Measurements from ENCODE around the gene LRRC46.
A peak's percentile ranks its signal among the peaks of the same experiment; 100 is the strongest.

The LRRC46 gene

GRCh38 chr17:47810200-47810821, 21.2 kb upstream of the LRRC46 start:
- DNase-seq, result peak; percentile 58

- no peak for DNase-seq
These were observed 20.4 kb upstream of the LRRC46 start for GRCh38 chr17:47810901-47811635.

DNA sequence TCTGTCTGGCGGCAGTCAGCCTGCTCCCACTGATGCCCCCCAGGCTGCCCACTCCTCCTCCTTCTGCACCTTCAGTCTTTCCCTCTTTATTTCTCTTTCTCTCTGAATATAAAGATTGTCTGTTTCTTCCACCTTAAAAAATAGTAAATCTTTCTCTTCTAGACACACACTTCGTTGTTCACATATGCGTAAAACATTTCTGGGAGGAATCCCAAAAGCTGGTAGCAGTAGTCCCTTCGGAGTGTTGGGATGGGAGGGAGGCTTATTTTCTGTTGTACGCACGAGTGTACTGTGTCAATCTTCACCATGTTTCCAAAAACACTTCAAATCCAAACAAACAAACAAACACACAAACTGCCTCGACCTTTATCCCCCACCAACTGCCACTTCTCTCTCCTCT, 19.8 kb upstream of the LRRC46 start:
- DNase-seq, result no peak

- DNase-seq, result no peak
These were observed 19.1 kb upstream of the LRRC46 start for GRCh38 chr17:47812146-47812920.

DNA sequence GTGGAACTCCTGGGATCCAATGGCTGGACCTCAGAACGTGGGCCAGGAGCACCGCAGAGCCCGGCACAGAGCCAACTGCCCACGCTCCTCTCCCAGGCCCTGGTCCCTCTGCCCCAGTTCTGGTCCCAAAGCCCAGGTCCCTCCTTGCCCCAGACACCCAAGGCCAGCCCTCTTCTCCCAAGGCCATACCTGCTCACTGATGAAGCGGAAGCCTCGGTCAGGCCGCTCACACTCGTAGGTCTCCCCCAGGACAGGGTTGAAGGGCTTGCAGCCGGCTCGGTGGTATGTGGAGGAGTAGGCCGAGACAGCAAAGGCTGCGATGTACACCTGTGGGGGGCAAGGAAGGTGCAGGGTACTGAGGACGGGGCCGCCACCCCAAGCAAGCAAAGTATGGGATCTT, 18.4 kb upstream of the LRRC46 start:
- no peak for DNase-seq

DNA sequence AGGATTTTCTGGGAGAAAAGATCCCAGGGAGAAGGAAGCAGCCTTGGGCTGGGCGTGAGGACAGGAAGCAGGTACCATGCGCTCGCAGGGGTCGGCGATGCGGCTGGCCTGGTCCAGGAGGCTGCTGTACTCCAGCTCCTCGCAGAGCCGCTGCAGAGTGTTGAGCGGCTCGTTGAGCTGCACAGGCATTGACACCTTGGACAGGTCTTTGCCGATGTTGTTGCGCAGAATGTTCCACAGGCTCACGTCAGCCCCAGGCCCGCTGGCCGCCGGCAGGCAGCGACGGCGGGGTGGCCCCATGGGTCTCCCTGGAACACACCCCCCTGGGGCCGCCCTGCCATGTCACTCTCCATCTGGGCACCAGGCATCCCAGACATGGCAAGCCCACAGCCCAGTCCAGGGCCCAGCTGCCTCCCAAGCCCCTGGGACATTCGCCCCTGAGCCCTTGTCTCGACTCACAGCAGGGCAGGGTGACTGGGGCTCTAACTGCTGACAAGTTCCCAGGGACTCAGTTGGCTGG, 17.9 kb upstream of the LRRC46 start:
- DNase-seq, result no peak

DNA sequence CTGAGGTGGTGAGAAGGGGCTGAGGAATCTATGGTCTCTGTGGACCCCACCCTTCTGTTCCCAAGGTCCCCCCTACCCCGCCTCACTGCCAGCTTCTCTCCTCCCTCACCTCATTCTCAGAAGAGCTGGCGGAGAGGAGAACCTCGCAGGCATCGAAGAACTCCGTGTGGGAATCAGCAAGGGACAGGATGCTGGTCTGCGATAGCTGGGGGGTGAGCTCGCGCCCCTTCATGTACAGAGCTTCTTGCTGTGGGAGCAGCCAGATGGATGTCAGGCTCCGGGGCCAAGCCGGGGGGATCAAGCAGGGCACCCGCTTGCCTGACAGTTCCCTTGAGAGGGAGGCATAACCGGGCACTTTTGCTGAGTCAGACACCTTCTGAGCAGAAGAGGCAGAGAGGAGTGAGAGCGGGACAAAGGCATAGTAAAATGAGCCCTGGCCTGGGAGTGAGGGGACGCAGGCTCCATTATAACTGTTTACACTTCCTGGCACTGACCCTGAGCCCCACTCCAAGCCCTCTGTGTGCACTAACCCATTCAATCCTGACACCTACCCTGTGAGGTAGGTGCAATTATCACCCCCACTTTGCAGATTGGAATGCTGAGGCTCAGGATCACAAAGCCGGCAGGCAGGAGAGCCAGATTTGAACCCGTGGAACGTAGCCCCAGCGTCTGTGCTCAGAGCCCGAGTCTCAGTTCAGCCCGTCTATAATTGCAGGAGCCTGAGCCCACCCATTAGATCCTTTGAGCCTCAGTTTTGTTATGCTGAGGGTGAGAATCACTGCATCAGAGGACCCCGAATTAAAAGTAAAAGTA, 16.2 kb upstream of the LRRC46 start:
- DNase-seq, result no peak

GRCh38 chr17:47816111-47816735, 15.2 kb upstream of the LRRC46 start:
- DNase-seq, result no peak

DNA sequence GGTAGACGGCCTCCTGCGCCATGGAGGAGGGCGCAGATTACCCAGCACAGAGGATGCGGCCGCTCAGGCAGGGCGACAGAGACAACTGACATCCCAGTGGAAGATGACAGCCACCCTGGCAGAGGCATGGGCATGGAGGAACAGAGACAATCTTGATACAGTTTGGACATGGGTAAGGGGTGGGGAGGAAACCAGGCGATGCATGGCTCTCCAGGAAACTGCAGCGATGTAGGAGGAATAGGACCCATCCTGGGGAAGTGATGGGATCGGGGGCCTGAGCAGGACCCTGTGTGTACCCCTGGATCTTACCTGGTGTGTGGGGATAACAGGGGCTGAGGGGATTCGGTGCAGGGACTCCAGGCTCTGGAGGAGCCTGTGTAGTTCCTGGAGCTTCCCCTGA, 14.5 kb upstream of the LRRC46 start:
- no peak for DNase-seq

DNA sequence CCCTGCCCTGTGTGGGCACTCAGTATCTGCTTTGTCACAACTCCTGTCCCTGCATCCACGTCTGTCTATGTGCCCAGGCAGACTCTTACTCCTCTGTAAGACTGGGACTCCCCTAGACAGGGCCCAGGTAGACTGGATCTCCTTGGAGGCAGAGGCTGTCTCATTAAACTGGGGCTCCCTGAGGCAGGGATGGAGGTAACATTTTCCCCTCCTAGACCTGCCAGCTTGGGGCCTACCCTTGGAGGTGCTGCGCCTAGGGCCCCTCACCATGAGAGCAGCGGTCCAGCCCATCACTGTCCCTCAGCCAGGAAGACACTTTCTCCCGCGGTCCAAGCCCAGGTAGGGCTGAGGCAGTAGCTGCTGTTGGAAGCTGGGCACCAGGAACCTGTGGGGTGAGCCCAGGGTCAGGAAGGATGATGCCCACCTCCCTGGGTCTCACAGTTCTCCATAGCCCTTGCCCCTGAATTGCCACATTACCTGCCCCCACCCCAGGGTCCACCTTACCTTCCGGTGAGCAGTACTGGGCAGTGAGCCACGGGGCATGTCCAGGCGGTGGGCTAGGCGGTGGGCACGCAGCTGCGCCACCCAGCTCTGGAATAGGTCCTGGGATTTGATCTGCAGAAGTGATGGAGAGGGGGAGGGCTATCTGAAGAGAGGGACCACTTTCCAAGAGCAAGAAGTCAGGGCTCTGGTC, 13.3 kb upstream of the LRRC46 start:
- DNase-seq, result no peak

DNA sequence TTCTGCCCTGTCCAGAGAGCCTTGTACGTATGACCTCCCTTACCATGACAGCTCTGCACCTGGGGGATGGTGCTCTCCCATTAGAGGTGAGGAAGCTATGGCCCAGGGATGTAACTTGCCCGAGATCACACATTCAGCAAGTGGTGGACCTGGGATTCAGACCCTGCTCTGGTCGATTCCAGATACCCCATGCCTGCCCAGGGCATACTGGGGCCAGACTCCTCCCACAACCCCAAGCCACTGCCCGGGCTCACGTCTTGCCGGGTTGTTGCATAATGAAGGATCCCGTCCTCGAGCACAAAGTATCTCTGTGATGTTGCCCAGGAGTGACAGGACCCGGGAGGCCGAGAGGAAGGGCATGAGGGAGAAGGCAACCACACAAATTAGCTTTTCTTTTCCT, 12.0 kb upstream of the LRRC46 start:
- no peak for DNase-seq

DNA sequence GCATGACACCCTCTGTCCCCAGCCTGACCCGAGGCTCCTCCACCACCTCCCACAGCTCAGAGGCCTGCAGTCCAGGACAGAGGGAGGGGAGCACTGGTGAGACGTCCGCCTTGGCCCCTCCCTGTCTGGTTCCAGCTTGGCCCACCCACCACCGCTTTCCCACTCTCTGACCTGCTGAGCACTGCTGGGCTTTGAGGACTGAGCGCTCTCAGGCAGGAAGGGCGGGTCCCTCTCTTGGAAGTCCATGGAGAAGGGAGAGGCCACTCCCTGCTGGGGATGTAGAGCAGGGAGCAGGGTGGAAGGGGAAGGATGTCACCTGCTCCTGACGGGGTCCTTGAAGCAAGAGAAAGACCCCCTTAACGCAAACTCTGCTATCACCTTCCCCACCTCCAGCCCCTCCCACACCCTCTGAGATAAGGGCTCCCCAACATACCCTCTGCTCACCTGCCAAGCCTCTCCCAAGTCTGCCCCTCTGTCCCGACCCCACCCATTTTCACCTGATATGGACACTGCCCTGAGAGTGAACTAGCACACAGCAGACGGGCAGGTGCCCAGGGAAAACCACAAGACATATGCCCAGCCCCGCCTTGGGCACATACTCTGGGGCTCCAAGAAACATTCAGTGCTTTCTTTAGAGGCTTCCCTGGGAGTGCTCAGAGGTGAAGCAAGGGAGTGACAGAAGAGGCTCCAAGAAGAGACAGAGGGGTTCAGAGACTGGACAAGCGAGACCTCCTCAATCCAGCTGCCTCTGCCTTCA, 11.3 kb upstream of the LRRC46 start:
- no peak for DNase-seq

GRCh38 chr17:47821031-47821423, 10.4 kb upstream of the LRRC46 start:
- DNase-seq, result no peak

- peak; percentile 77 for DNase-seq
These were observed 9.8 kb upstream of the LRRC46 start, which contains the start of gene OSBPL7 for GRCh38 chr17:47821424-47822391. OSBPL7 (minus strand) TSS chr17:47821794; CDS start chr17:47820278, 1,516 bp downstream.

DNA sequence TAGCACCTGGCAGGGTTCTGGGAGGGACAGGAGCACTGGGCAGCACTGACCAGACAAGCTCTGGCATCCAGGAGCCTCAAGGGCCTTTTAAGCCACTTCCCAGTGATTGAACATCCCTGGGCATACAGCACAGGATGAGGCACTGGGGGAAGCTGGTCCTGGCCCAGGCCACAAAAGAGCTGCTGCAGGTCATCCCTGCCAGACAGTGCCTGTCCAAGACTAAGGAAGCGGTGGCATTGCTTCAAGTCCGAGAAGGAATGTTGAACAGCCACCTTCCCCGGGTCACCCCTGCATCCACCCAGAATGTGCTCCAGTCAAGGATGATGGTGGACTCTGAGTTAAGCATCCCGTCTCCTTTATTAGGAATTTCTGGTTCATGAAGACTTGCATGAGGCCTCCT, 8.7 kb upstream of the LRRC46 start:
- DNase-seq, result no peak

DNA sequence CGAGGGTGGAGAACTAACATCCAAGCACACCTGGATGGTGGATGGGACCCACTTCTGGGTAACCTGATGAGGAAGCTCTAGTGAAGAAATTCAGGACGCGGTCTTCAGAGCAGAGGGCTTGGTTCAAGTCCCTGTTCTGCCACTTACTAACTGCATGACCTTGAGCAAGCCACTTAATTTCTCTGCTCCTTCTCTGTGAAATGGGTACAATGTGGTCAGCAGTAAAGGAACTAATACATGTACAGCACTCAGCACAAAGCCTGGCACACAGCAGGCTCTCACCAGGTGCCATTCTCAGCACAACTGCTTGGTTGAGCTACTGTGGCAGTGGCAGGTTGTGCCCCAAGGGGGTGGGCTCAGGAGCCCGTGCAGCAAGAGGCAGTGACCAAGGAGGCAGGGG, 8.0 kb upstream of the LRRC46 start:
- DNase-seq, result no peak

GRCh38 chr17:47829870-47830269, 1.6 kb upstream of the LRRC46 start:
- DNase-seq, result no peak

DNA sequence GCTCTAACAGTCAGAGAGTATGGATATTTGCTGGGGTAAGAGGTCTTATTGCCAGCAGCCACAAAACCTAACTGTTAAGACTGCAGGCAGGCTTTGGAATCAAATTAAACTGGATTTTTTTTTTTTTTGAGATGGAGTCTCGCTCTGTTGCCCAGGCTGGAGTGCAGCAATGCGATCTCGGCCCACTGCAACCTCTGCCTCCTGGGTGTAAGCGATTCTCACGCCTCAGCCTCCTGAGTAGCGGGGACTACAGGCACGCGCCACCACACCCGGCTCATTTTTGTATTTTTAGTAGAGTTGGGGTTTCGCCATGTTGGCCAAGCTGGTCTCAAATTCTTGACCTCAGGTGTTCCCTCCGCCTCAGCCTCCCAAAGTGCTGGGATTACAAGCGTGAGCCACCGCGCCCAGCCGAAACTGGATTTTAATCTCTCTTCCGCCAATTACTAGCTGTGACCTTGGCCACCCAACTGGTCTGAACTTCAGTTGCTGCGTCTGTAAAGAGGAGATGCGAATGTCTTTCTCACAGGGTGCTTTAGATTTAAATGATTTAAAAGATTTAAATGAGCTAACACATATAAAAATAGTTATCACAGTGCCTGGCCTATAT, 971 bp upstream of the LRRC46 start:
- DNase-seq, result no peak

- DNase-seq, result no peak
These were observed 461 bp downstream of the LRRC46 start for GRCh38 chr17:47831934-47832327.

Measured in stimulated activated CD4-positive, alpha-beta T cell treated with anti-CD3 and anti-CD28 coated beads, Interleukin-1b, Interleukin-23, amount 100 ng/mL, for 48 hours (primary cell).